Measurements from ENCODE around the gene RGS11.

The RGS11 gene

DNA sequence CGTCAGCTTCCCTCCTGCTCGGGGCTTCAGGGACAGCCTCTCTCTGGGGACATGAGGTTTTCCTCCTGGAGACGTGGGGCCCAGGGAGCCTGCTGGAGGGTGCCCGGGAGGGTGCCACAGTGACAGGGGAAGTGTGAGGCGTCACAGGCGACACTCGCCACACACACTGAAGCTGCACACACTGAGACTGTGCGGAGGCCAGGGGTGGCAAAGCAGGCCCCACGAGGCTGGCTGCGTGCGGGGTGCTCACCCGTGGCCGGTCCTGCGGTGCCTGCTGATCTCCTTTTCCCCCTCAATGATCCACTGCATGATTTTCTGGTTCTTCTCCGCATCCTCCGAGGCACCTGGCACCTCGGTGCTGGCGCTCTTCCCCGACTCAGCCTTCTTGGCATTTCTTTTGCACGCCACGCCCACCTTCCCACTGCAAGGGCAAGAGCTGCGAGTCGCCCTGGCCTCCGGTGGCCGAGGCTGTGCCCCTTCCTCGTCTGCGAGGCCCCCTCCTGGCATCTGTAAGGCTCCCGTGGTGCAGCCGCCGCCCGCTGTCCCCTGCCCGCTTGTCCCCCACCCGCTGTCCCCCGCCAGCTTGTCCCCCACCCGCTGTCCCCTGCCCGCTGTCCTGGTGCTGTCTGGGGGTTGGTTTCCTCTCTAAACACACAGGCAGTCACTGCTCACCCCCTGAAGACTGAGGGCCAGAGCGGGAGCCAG, 21.2 kb upstream of the RGS11 start:
- TF ChIP-seq, protein P1, sequence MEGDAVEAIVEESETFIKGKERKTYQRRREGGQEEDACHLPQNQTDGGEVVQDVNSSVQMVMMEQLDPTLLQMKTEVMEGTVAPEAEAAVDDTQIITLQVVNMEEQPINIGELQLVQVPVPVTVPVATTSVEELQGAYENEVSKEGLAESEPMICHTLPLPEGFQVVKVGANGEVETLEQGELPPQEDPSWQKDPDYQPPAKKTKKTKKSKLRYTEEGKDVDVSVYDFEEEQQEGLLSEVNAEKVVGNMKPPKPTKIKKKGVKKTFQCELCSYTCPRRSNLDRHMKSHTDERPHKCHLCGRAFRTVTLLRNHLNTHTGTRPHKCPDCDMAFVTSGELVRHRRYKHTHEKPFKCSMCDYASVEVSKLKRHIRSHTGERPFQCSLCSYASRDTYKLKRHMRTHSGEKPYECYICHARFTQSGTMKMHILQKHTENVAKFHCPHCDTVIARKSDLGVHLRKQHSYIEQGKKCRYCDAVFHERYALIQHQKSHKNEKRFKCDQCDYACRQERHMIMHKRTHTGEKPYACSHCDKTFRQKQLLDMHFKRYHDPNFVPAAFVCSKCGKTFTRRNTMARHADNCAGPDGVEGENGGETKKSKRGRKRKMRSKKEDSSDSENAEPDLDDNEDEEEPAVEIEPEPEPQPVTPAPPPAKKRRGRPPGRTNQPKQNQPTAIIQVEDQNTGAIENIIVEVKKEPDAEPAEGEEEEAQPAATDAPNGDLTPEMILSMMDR (IDR thresholded peaks at IDR 0.05; ENCODE audit: low read depth, low read length): no peak
- H3K4me3 ChIP-seq (ENCODE audit: low read depth, low read length): no peak overlapping the region

DNA sequence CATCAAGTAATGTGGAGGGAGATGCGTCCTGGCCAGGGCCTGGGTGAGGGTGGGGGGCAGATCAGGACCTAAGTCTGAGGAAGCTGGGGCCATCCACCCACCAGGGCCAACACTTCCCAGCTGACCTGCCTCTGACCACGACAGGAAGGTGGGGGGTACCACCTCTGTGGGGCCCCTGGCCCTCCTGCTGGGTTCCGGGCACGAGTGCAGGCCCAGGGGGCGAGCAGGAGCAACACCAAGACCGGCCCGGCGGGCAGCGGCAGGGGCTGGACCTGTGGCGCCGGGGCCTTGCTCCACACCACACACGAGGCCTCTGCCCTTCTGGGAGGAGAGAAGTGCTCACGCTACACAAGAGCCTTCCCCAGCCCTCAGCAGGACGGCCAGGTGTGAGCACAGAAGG, 20.5 kb upstream of the RGS11 start:
- TF ChIP-seq, protein P1 (IDR thresholded peaks at IDR 0.05; ENCODE audit: low read depth, low read length): no peak

DNA sequence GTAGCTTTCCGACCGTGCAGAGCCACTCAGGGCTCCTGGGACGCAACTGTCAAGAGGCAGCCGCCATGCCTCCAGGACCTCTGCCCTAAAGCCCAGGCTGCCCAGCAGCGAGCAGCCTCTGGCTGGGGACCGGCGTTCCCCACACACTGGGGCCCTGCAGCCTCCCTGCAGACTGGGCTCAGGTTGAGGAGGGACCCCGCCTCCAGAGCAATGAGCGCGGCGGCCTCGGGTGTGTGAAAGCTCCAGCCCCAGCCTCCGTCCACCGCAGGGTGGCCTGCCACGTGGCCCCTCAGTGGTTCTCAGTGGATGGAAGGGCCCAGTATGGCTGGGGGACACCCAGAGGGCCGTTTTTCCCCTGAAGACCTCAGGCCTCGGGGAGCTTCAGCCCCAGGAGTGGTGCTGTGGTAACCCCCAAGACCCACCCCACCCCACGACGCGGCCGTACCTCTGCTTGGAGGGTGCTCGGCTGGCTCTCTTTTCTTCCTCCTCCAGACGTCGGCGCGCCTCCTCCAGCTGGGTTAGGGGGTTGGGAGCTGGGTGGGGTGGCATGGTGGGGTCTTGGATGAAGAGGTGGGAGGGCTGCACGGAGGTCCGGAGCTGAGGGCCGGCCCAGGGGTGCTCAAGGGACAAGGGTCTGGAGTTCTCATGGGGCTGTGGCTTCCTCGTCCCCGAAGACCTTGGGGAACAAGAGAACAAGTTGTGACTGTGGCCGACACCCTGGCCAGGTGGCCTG, 17.5 kb upstream of the RGS11 start:
- TF ChIP-seq, protein P1 (IDR thresholded peaks at IDR 0.05; ENCODE audit: low read depth, low read length): no peak
- H3K4me3 ChIP-seq (ENCODE audit: low read depth, low read length): no peak overlapping the region

More for the DNA sequence above, 20.5 kb upstream of the RGS11 start:
- H3K4me3 ChIP-seq (ENCODE audit: low read depth, low read length): no peak overlapping the region

DNA sequence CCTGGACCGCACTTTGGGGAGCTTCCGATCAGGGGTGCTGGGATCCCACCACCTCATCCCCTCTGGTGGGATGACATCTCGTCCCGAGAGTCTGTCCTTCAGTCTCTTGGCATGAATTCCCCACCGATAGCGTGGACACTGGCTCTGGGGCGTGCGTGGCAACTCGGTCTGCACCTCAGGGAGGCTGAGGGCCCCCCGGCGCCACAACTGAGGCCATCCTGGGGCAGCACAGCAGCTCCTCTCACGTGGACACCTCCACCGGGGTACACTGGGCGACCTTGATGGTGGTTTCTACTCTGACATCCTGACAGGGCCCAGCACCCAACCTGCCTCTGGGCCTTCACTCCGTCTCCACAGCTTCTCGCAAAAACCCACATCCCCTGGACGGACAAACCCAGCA, 15.8 kb upstream of the RGS11 start:
- H3K4me3 ChIP-seq (ENCODE audit: low read depth, low read length): no peak overlapping the region
- TF ChIP-seq, protein P1 (IDR thresholded peaks at IDR 0.05; ENCODE audit: low read depth, low read length): no peak

DNA sequence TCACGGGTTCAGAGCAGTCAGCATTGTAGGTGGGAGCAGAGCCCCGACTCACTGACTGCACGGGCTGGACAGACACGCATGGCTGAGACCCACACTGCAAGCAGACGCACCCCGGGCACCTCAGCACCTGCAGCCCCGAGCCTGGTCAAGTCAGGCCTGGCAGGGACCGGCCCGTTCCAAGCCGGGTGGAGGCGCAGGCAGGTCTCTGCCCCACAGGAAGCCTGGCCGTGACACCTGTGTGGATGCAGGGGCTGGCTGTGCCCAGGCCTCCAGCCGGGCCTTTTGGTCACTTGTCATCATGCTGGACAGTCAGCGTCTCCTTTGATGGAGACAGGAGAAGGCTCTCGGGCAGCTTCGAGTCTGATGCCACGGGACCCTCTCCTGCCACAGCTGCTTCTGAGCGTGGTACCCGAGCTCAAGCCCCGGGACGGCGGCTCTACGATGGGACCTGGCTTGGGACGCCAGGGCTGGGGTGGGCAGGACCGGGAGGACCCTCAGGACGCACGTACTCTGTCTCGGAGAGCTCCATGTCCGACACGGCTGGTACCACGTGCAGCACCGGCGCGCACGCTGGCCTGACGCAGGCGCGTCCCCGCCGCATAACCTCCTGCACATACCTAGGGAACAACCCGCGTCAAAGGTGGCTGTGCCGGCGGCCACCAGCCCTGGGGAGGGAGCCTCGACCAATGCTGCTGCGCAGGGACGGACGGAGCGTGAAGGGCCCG, 15.1 kb upstream of the RGS11 start:
- H3K4me3 ChIP-seq (ENCODE audit: low read depth, low read length): no peak overlapping the region
- TF ChIP-seq, protein P1 (IDR thresholded peaks at IDR 0.05; ENCODE audit: low read depth, low read length): no peak

DNA sequence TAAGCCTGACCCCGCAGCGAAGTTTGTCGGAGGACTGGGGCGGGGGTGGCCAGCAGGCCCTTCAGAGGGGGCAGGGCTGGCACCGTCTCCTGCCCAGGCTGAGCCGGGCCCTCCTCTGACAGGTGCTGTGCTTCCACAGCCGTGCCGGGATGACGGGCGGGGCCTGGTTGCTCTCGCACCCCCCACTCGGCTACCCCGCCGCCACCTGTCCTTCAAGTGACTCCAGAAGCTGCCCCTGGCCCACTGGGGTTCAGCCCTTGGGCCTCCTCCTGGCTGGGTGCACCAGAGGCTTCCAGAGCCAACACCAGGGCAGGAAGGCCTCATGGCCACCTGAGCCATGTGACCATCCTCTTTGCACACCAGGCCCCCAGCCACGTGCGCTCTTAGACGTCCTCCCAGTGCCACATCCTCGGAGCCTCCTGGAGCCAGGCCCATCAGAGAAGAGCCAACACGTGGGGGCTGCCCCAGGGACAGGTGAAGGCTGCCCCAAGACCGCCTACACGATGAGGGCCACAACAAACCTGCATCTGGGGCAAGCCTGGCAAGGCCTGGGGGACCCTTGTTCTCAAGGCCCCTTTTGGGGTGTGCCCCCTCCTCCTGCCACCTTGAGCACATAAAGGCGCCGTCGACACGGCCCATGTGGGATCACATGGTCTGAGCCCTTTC, 14.4 kb upstream of the RGS11 start:
- TF ChIP-seq, protein P1 (IDR thresholded peaks at IDR 0.05; ENCODE audit: low read depth, low read length): no peak
- H3K4me3 ChIP-seq (ENCODE audit: low read depth, low read length): no peak overlapping the region
